Spleen (tissue), 11 donors: ENCODE results near the gene GON4L. TPM values are rescaled to one million over a fixed set of nuclear protein-coding genes. Genes with fewer than 3 reads are reported as not detected.

Experiments
- DNase-seq: peaks from one replicate; pipeline ENCODE4 v3.0.0-alpha.2; 2020
- H3K27ac ChIP-seq, 8 donors: fragments of 200-600 bp; sonication (generic) in 7 of 8; 1 replicate in 4 of 8; 2 replicates in 4 of 8; pipeline versions ENCODE4 v1.5.0 to v1.8.0; 2016 to 2021; ENCODE audit warnings: inconsistent platforms in 4 of 8, mild to moderate bottlenecking in 4 of 8, moderate library complexity in 1 of 8
- H3K27me3 ChIP-seq, 7 donors: fragments of 200-600 bp; sonication (generic) in 6 of 7; replicated peaks in 1 of 7; 1 replicate in 4 of 7; 2 replicates in 3 of 7; pipeline versions ENCODE4 v1.5.0 to v1.8.0; 2016 to 2021; ENCODE audit warnings: inconsistent platforms in 3 of 7, mild to moderate bottlenecking in 1 of 7
- H3K36me3 ChIP-seq, 6 donors: fragments of 200-600 bp; sonication (generic) in 5 of 6; 1 replicate in 4 of 6; 2 replicates in 2 of 6; pipeline versions ENCODE4 v1.5.0 to v1.8.0; 2016 to 2021; ENCODE audit warnings: inconsistent platforms in 2 of 6
- H3K4me1 ChIP-seq, 6 donors: fragments of 200-600 bp; sonication (generic) in 5 of 6; 1 replicate in 3 of 6; 2 replicates in 3 of 6; pipeline versions ENCODE4 v1.5.0 to v1.8.0; 2016 to 2021; ENCODE audit warnings: inconsistent platforms in 3 of 6
- H3K4me3 ChIP-seq, 8 donors: fragments of 200-600 bp; sonication (generic) in 7 of 8; 1 replicate in 4 of 8; 2 replicates in 4 of 8; pipeline versions ENCODE4 v1.5.0 to v1.8.0; 2016 to 2021; ENCODE audit warnings: inconsistent platforms in 4 of 8, mild to moderate bottlenecking in 4 of 8, moderate library complexity in 2 of 8
- H3K9me3 ChIP-seq, 8 donors: fragments of 200-600 bp; sonication (generic) in 7 of 8; 1 replicate in 4 of 8; 2 replicates in 4 of 8; pipeline versions ENCODE4 v1.5.0 to v1.8.0; 2016 to 2021; ENCODE audit warnings: inconsistent platforms in 4 of 8
- POLR2A ChIP-seq, 3 donors: fragments of 450-650 bp; IDR thresholded peaks; one replicate each; pipeline ENCODE4 v1.5.1; 2017; ENCODE audit warnings: antibody characterized with exemption in 3 of 3, mild to moderate bottlenecking in 1 of 3
- POLR2AphosphoS5 ChIP-seq, 3 donors: sonication (generic); formaldehyde crosslinking; IDR thresholded peaks; one replicate each; pipeline ENCODE4 v1.5.1; 2017; ENCODE audit warnings: antibody characterized with exemption in 3 of 3
- WGBS, 5 donors: extraction: QIAGEN DNeasy Blood & Tissue Kit in 3 of 5; methylation state at CpG; one replicate each; pipeline versions ENCODE4 v1.1.5 to v1.1.7; 2013 to 2018; 5-methylcytosine and 5-hydroxymethylcytosine counted together
- intact Hi-C: fragments of 100-400 bp; cut with DNase I; formaldehyde crosslinking; loops from one replicate; pipeline ENCODE4 v1.15.0; 2023; ENCODE audit warnings: low total_unique reads
- polyA plus RNA-seq, 3 donors: library from polyadenylated mRNA; stranded (reverse); fragments of 200-250 nt; gene quantifications; one replicate each; pipeline ENCODE4 v1.2.1, GENCODE V29; 2013
- total RNA-seq, 7 donors: library from RNA; depleted of rRNA in 3 of 7; stranded (reverse); fragments of >200 nt in 3 of 7; fragmentation: NEBNext Ultra II Directional in 4 of 7; extraction: Animal tissue kit (Norgen Biotek cat#: 25700) in 4 of 7; gene quantifications; one replicate each; pipeline versions ENCODE4 v1.1.0 to v1.2.1, GENCODE V29; 2016 to 2021
- TF ChIP-seq, protein P1 (sequence below), 11 experiments: fragments of 200-600 bp in 7 of 11; fragments of 450-650 bp in 4 of 11; sonication (generic) in 4 of 11; IDR thresholded peaks in 8 of 11; conservative IDR thresholded peaks in 3 of 11; 1 replicate in 7 of 11; 2 replicates in 4 of 11; pipeline versions ENCODE4 v1.4.0 to v1.8.0; 2016 to 2021; ENCODE audit warnings: antibody characterized with exemption in 11 of 11, inconsistent platforms in 4 of 11, mild to moderate bottlenecking in 1 of 11
- donor health status: healthy with polysubstance abuse.
- donor health status: DM: no; HTN: no; CAD: no; lungs with moderate emphysema.
- donor health status: DM: no; HTN: no; CAD: no.
- donor health status: Bipolar disorder and iron deficiency.
- donor health status: healthy.
- donor health status: DM: no; HTN: no; CAD: no.
- donor health status: DM: yes; HTN: yes; CAD: no.

The GON4L gene
- total and polyA plus RNA-seq, 10 donors, result 12.3 to 103 (median 66.2) TPM

DNA sequence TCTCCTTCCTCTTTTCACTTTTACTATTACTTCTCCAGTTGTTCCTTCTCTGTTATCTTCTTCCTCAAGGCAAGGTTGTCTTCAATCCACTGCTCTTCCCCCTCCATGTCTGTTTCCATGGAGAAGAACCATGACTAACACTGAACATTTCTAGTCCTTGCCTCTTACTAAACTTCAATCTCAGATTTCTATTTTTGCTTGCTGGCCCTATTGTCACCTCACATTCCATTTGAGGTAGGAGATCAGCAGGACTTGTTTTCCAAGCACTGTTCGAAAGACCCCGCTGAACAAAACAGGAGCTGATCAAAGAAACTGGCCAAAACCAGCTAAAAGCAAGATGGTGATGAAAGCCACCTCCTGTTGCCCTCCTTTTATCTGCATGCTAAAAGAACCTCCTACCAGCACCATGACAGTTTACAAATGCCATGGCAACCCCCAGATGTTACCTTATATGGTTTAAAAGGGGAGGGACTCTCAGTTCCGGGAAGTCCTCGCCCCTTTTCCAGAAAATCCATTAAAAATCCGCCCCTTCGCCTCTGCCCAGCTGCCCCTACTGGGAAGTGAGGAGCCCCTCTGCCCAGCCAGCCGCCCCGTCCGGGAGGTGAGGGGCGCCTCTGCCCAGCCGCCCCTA is 22.6 kb downstream of the GON4L start:
- peaks cover 0 to 45% (median 22%) of the 10 kb centered on the region in 6 donors for H3K4me1 ChIP-seq
- DNase-seq, result no peak
- peak overlapping the region in 5 of 8 donors; percentile 23 to 61 (median 33) for H3K27ac ChIP-seq
- intact Hi-C loops, result no loop called here
- no peaks in the 10 kb centered on the region for H3K27me3 ChIP-seq
- no peaks in the 10 kb centered on the region for H3K9me3 ChIP-seq
- H3K4me3 ChIP-seq, result no peak overlapping the region
- TF ChIP-seq POLR2A (IDR thresholded peaks at IDR 0.05), result no peak
- TF ChIP-seq, protein P1, sequence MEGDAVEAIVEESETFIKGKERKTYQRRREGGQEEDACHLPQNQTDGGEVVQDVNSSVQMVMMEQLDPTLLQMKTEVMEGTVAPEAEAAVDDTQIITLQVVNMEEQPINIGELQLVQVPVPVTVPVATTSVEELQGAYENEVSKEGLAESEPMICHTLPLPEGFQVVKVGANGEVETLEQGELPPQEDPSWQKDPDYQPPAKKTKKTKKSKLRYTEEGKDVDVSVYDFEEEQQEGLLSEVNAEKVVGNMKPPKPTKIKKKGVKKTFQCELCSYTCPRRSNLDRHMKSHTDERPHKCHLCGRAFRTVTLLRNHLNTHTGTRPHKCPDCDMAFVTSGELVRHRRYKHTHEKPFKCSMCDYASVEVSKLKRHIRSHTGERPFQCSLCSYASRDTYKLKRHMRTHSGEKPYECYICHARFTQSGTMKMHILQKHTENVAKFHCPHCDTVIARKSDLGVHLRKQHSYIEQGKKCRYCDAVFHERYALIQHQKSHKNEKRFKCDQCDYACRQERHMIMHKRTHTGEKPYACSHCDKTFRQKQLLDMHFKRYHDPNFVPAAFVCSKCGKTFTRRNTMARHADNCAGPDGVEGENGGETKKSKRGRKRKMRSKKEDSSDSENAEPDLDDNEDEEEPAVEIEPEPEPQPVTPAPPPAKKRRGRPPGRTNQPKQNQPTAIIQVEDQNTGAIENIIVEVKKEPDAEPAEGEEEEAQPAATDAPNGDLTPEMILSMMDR (IDR thresholded peaks at IDR 0.05 in 8 of 11, conservative IDR thresholded peaks at IDR 0.05 in 3 of 11), result no peak
- no peak for TF ChIP-seq POLR2AphosphoS5 (IDR thresholded peaks at IDR 0.05)
- 93 to 97% (median 94%) methylated on average over 10 to 11 of the region's 11 CpGs for WGBS, 5 donors
- H3K36me3 ChIP-seq, result peaks cover 0 to 47% (median 0%) of the 10 kb centered on the region in 6 donors

DNA sequence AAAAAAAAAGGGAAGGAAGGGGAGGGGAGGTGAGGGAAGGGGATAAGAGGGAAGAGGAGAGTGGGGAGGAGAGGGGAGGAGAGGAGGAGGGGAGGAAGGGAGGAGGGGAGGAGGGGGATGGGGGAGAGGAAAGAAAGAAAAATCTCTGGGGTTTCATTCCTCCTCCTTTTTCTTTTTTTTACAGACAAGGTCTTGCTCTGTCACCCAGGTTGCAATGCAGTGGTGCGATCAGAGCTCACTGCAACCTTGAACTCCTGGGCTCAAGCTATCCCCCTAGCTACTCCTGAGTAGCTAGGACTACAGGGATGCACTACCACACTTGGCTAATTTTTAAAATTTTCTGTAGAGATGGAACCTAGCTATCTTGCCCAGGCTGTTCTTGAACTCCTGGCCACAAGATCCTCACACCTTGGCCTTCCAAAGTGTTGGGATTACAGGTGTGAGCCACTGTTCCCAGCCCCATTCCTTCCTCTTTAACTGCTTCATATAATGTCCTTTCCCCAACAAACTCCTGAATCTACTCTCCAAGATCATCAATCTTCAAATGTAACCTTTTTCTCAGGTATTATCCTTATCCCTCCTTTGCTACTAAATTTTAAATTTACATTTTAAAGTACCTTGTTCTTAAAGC is 23.2 kb downstream of the GON4L start:
- TF ChIP-seq, protein P1 (IDR thresholded peaks at IDR 0.05 in 8 of 11, conservative IDR thresholded peaks at IDR 0.05 in 3 of 11), result no peak
- no peak for TF ChIP-seq POLR2A (IDR thresholded peaks at IDR 0.05)
- no peak for TF ChIP-seq POLR2AphosphoS5 (IDR thresholded peaks at IDR 0.05)

DNA sequence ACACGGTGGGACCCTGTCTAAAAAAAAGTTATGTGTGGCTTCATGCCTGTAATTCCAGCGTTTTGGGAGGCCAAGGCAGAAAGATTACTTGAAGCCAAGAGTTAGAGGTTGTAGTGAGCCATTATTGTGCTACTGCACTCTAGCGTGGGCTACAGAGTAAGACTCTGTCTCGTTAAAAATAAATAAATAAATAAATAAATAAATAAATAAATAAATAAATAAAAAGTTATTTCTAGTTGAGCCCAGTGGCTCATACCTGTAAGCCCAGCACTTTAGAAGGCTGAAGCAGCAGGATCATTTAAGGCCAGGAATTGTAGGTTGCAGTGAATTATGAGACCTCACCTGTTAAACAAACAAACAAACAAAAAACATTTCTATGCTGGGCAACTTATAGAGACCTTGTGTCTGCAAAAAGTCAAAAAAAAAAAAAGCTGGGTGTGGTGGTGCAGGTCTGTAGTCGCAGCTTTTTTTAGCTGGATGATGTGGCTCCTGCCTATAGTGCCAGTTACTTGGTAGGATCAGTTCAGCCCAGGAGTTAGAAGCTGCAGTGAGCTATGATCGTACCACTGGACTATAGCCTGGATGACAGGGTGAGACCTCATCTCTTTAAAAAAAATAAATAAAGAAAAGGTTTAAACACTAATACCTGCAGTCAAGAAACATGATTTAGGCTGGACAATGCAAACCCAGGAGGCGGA is 25.6 kb downstream of the GON4L start:
- H3K9me3 ChIP-seq, result no peaks in the 10 kb centered on the region
- H3K27me3 ChIP-seq, result no peaks in the 10 kb centered on the region
- H3K36me3 ChIP-seq, result peaks cover 0 to 48% (median 8%) of the 10 kb centered on the region in 6 donors
- no peak for DNase-seq
- peaks cover 0 to 45% (median 23%) of the 10 kb centered on the region in 6 donors for H3K4me1 ChIP-seq
- WGBS, 5 donors, result 96 to 98% (median 97%) methylated on average over 7 of the region's 7 CpGs
- no peak overlapping the region for H3K4me3 ChIP-seq
- TF ChIP-seq POLR2A (IDR thresholded peaks at IDR 0.05), result no peak
- TF ChIP-seq POLR2AphosphoS5 (IDR thresholded peaks at IDR 0.05), result no peak
- TF ChIP-seq, protein P1 (IDR thresholded peaks at IDR 0.05 in 8 of 11, conservative IDR thresholded peaks at IDR 0.05 in 3 of 11), result no peak
- intact Hi-C loops, result no loop called here
- no peak overlapping the region for H3K27ac ChIP-seq

More for the DNA sequence above, 23.2 kb downstream of the GON4L start:
- no peak for DNase-seq
- Histone ChIP-seq H3K4me3 (no peak overlapping the region), H3K27ac (peak overlapping the region in 4 of 8 donors; percentile 23 to 61 (median 44)), H3K4me1 (peaks cover 0 to 52% (median 23%) of the 10 kb centered on the region in 6 donors), H3K27me3 (no peaks in the 10 kb centered on the region), H3K9me3 (no peaks in the 10 kb centered on the region), H3K36me3 (peaks cover 0 to 49% (median 0%) of the 10 kb centered on the region in 6 donors)
- intact Hi-C loops, result no loop called here
- 50 to 78% (median 67%) methylated on average over 1 of the region's 1 CpG for WGBS, 5 donors

DNA sequence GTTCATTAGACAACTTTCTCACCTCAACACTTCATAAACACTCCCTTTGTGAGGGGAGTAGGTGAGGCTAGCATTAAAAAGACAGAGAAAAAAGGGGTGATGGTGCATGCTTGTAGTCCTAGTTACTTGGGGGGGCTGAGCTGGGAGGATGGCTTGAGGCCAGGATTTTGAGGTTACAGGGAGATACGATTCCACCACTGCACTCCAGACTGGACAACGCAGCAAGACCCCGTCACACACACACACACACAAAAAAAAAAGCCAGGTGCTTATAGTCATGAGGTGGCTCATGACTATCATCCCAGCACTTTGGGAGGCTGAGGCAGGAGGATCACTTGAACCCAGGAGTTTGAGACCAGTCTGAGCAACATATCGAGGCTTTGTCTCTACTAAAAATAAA is 29.6 kb downstream of the GON4L start:
- WGBS, 5 donors, result 85 to 93% (median 89%) methylated on average over 4 of the region's 4 CpGs
- Histone ChIP-seq H3K36me3 (peaks cover 0 to 78% (median 46%) of the 10 kb centered on the region in 6 donors), H3K4me3 (no peak overlapping the region), H3K9me3 (no peaks in the 10 kb centered on the region), H3K4me1 (peaks cover 0 to 16% (median 5%) of the 10 kb centered on the region in 6 donors), H3K27ac (no peak overlapping the region), H3K27me3 (no peaks in the 10 kb centered on the region)
- TF ChIP-seq POLR2A (IDR thresholded peaks at IDR 0.05) (no peak), POLR2AphosphoS5 (IDR thresholded peaks at IDR 0.05) (no peak)
- TF ChIP-seq, protein P1 (IDR thresholded peaks at IDR 0.05 in 8 of 11, conservative IDR thresholded peaks at IDR 0.05 in 3 of 11), result no peak
- DNase-seq, result no peak
- intact Hi-C loops, result no loop called here
